HepG2 (cell line): ENCODE measurements around the gene PUS1. TPM values are rescaled to one million over a fixed set of nuclear protein-coding genes. Genes with fewer than 3 reads are reported as not detected.

Experiments used
- ATF1 ChIP-seq: IDR thresholded peaks from 2 replicates; pipeline ENCODE4 v1.6.1; 2016; ENCODE audit warnings: mild to moderate bottlenecking, control low read depth
- FOXK1 ChIP-seq: sonication (generic); formaldehyde crosslinking; IDR thresholded peaks from 2 replicates; pipeline ENCODE4 v1.4.0; 2020; ENCODE audit warnings: low read depth, missing genetic modification reagents, borderline replicate concordance
- HBP1 ChIP-seq: IDR thresholded peaks from 2 replicates; pipeline ENCODE4 v1.6.1; 2016; ENCODE audit warnings: low read depth, control low read depth
- MAF1 ChIP-seq: sonication (generic); formaldehyde crosslinking; IDR thresholded peaks from 2 replicates; pipeline ENCODE4 v1.5.0; 2020; ENCODE audit warnings: missing genetic modification reagents, borderline replicate concordance
- MAZ ChIP-seq, 2 experiments: sonication (generic) in 1 of 2; formaldehyde crosslinking in 1 of 2; IDR thresholded peaks; 2 replicates each; pipeline versions ENCODE4 v1.5.0 to v1.6.1; 2012 to 2020; ENCODE audit warnings: low read depth in 2 of 2, mild to moderate bottlenecking in 2 of 2, borderline replicate concordance in 1 of 2, improper control_type of control experiment in 1 of 2, low read length in 1 of 2, missing genetic modification reagents in 1 of 2, moderate library complexity in 1 of 2
- MXD3 ChIP-seq: IDR thresholded peaks from 2 replicates; pipeline ENCODE4 v1.6.1; 2016; ENCODE audit warnings: mild to moderate bottlenecking, missing biosample characterization, missing genetic modification reagents
- PATZ1 ChIP-seq: sonication (generic); formaldehyde crosslinking; IDR thresholded peaks from 2 replicates; pipeline ENCODE4 v1.4.0; 2020; ENCODE audit warnings: missing genetic modification reagents
- PHF21A ChIP-seq: sonication (generic); formaldehyde crosslinking; IDR thresholded peaks from 2 replicates; pipeline ENCODE4 v1.5.0; 2020; ENCODE audit warnings: mild to moderate bottlenecking, missing genetic modification reagents
- PHF8 ChIP-seq: sonication (generic); formaldehyde crosslinking; IDR thresholded peaks from 2 replicates; pipeline ENCODE4 v1.5.0; 2020; ENCODE audit warnings: missing genetic modification reagents
- POGZ ChIP-seq: sonication (generic); formaldehyde crosslinking; IDR thresholded peaks from 2 replicates; pipeline ENCODE4 v1.4.0; 2020; ENCODE audit warnings: mild to moderate bottlenecking, missing genetic modification reagents
- PRDM4 ChIP-seq: sonication (generic); formaldehyde crosslinking; IDR thresholded peaks from 2 replicates; pipeline ENCODE4 v1.9.0; 2021; ENCODE audit warnings: missing genetic modification reagents, borderline replicate concordance
- RELA ChIP-seq: sonication (generic); formaldehyde crosslinking; IDR thresholded peaks from 2 replicates; pipeline ENCODE4 v1.4.0; 2020; ENCODE audit warnings: missing genetic modification reagents
- RFXANK ChIP-seq: IDR thresholded peaks from 2 replicates; pipeline ENCODE4 v1.6.1; 2016
- SIN3A ChIP-seq: IDR thresholded peaks from 2 replicates; pipeline ENCODE4 v1.6.1; 2011; ENCODE audit warnings: low read depth, mild to moderate bottlenecking, control low read depth, low read length, borderline replicate concordance
- TARDBP ChIP-seq: sonication (generic); formaldehyde crosslinking; IDR thresholded peaks from 2 replicates; pipeline ENCODE4 v1.8.0; 2022; ENCODE audit warnings: mild to moderate bottlenecking, missing genetic modification reagents
- ZMYM4 ChIP-seq: sonication (generic); formaldehyde crosslinking; IDR thresholded peaks from 2 replicates; pipeline ENCODE4 v1.8.1; 2023; ENCODE audit warnings: mild to moderate bottlenecking, missing genetic modification reagents
- ZNF276 ChIP-seq: sonication (generic); formaldehyde crosslinking; IDR thresholded peaks from 2 replicates; pipeline ENCODE4 v1.4.0; 2020; ENCODE audit warnings: mild to moderate bottlenecking, low read depth, missing genetic modification reagents
- ZNF34 ChIP-seq: sonication (generic); formaldehyde crosslinking; IDR thresholded peaks from 2 replicates; pipeline ENCODE4 v1.4.0; 2020; ENCODE audit warnings: mild to moderate bottlenecking, missing genetic modification reagents, borderline replicate concordance
- ZNF430 ChIP-seq: sonication (generic); formaldehyde crosslinking; IDR thresholded peaks from 2 replicates; pipeline ENCODE4 v1.9.0; 2021; ENCODE audit warnings: mild to moderate bottlenecking, missing genetic modification reagents
- ZNF607 ChIP-seq: sonication (generic); formaldehyde crosslinking; IDR thresholded peaks from 2 replicates; pipeline ENCODE4 v1.5.1; 2020; ENCODE audit warnings: missing genetic modification reagents, mild to moderate bottlenecking, borderline replicate concordance
- polyA plus RNA-seq, 8 experiments: library from polyadenylated mRNA; depleted of rRNA in 3 of 8; stranded (reverse) in 7 of 8; unstranded in 1 of 8; fragments of >200 nt; fragmentation: Illumina TruSeq in 4 of 8; extraction: Trizol in 4 of 8; gene quantifications; 2 replicates each; pipeline versions ENCODE4 v1.2.1 to v1.2.3, GENCODE V29; 2011 to 2016; ENCODE audit warnings: low read depth in 4 of 8, missing spikeins in 1 of 8, mixed read lengths in 1 of 8; ENCODE audit not compliant: insufficient read depth in 1 of 8
- total RNA-seq, 5 experiments: library from RNA; depleted of rRNA; stranded (reverse); fragments of >200 nt; fragmentation: Illumina TruSeq; extraction: Trizol; gene quantifications; 2 replicates each; pipeline ENCODE4 v1.2.3, GENCODE V29; 2016; ENCODE audit warnings: low read depth in 1 of 5

The PUS1 gene
- total and polyA plus RNA-seq, 2 of the 13 experiments (the other 11 are each of a cell fraction or from before 2014, with no cell fraction given), result 19.2 to 24.7 TPM

- peak; percentile 32; the same call in 1 of the 2 replicates for TF ChIP-seq PATZ1 (CRISPR knock-in tag)
- peak; percentile 67; the same call in 1 of the 2 replicates for TF ChIP-seq PHF21A (CRISPR knock-in tag)
- TF ChIP-seq MAF1 (CRISPR knock-in tag), result no peak
- TF ChIP-seq MAZ (IDR thresholded peaks at IDR 0.05; ENCODE audit: borderline replicate concordance, low read depth, low read length), result no peak
- TF ChIP-seq MAZ (CRISPR knock-in tag; IDR thresholded peaks at IDR 0.05; ENCODE audit: low read depth), result peak; percentile 70; the same call in 1 of the 2 replicates
- peak; percentile 38; the same call in 1 of the 2 replicates for TF ChIP-seq POGZ (CRISPR knock-in tag)
- TF ChIP-seq HBP1 (CRISPR knock-in tag), result peak; percentile 31; the same call in 1 of the 2 replicates
- 0 out of 2 replicates have a peak, but pooled peaks have one; percentile 64 for TF ChIP-seq ZNF430 (CRISPR knock-in tag)
- no peak for TF ChIP-seq ATF1 (CRISPR knock-in tag)
- peak; percentile 89 for TF ChIP-seq FOXK1 (CRISPR knock-in tag)
- no peak for TF ChIP-seq ZNF34 (CRISPR knock-in tag)
- TF ChIP-seq RELA (CRISPR knock-in tag), result 0 out of 2 replicates have a peak, but pooled peaks have one; percentile 21
- peak; percentile 80; the same call in 1 of the 2 replicates for TF ChIP-seq ZNF607 (CRISPR knock-in tag)
- peak; percentile 96 for TF ChIP-seq SIN3A
- TF ChIP-seq ZMYM4, result no peak; the same call in 1 of the 2 replicates
- no peak for TF ChIP-seq ZNF276
- 0 out of 2 replicates have a peak, but pooled peaks have one; percentile 27 for TF ChIP-seq RFXANK (CRISPR knock-in tag)
- peak; percentile 38; the same call in 1 of the 2 replicates for TF ChIP-seq MXD3 (CRISPR knock-in tag)
- no peak for TF ChIP-seq PRDM4 (CRISPR knock-in tag)
- 0 out of 2 replicates have a peak, but pooled peaks have one; percentile 45 for TF ChIP-seq TARDBP
- TF ChIP-seq PHF8, result peak; percentile 66; the same call in 1 of the 2 replicates
These were observed 32.8 kb upstream of the PUS1 start (continued) for GRCh38 chr12:131896080-131896810.
